ENCODE data around the gene CD4.

DNA sequence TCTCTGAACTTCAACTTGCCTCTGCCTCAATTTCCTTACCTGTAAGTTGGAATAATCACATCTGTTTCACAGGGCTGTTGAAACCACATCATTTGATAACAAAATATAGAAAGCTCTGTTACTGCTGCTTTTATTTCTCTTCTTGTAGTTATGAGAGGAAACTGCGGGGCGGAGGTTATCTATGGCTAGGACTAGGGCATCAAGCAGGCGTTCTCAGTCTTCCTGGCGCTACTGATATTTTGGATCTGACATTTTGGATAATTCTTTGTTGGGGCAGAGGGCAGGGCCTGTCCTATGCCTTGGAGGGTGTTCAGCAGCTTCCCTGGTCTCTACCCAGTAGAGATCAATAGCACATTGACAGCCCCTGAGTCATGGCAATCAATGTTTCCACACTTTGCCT, 42.8 kb downstream of the CD4 start:
- TF ChIP-seq, protein P1, sequence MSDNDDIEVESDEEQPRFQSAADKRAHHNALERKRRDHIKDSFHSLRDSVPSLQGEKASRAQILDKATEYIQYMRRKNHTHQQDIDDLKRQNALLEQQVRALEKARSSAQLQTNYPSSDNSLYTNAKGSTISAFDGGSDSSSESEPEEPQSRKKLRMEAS (IDR thresholded peaks at IDR 0.05; ENCODE audit: low read depth): no peak
- TF ChIP-seq, protein P2, sequence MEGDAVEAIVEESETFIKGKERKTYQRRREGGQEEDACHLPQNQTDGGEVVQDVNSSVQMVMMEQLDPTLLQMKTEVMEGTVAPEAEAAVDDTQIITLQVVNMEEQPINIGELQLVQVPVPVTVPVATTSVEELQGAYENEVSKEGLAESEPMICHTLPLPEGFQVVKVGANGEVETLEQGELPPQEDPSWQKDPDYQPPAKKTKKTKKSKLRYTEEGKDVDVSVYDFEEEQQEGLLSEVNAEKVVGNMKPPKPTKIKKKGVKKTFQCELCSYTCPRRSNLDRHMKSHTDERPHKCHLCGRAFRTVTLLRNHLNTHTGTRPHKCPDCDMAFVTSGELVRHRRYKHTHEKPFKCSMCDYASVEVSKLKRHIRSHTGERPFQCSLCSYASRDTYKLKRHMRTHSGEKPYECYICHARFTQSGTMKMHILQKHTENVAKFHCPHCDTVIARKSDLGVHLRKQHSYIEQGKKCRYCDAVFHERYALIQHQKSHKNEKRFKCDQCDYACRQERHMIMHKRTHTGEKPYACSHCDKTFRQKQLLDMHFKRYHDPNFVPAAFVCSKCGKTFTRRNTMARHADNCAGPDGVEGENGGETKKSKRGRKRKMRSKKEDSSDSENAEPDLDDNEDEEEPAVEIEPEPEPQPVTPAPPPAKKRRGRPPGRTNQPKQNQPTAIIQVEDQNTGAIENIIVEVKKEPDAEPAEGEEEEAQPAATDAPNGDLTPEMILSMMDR (IDR thresholded peaks at IDR 0.05): no peak
- TF ChIP-seq EP300 (IDR thresholded peaks at IDR 0.05; ENCODE audit: borderline replicate concordance in 1 of 2, low read depth in 1 of 2, low read length in 1 of 2): no peak
- no peak for TF ChIP-seq FOXM1 (IDR thresholded peaks at IDR 0.05; ENCODE audit: low read depth)
- TF ChIP-seq RFX5 (IDR thresholded peaks at IDR 0.05; ENCODE audit: low read length): no peak
- no peak for TF ChIP-seq POLR2AphosphoS5 (IDR thresholded peaks at IDR 0.05; ENCODE audit: low read depth, low read length)
- TF ChIP-seq EZH2phosphoT487 (IDR thresholded peaks at IDR 0.05; ENCODE audit: borderline replicate concordance, low read depth): no peak
- TF ChIP-seq, protein P3, sequence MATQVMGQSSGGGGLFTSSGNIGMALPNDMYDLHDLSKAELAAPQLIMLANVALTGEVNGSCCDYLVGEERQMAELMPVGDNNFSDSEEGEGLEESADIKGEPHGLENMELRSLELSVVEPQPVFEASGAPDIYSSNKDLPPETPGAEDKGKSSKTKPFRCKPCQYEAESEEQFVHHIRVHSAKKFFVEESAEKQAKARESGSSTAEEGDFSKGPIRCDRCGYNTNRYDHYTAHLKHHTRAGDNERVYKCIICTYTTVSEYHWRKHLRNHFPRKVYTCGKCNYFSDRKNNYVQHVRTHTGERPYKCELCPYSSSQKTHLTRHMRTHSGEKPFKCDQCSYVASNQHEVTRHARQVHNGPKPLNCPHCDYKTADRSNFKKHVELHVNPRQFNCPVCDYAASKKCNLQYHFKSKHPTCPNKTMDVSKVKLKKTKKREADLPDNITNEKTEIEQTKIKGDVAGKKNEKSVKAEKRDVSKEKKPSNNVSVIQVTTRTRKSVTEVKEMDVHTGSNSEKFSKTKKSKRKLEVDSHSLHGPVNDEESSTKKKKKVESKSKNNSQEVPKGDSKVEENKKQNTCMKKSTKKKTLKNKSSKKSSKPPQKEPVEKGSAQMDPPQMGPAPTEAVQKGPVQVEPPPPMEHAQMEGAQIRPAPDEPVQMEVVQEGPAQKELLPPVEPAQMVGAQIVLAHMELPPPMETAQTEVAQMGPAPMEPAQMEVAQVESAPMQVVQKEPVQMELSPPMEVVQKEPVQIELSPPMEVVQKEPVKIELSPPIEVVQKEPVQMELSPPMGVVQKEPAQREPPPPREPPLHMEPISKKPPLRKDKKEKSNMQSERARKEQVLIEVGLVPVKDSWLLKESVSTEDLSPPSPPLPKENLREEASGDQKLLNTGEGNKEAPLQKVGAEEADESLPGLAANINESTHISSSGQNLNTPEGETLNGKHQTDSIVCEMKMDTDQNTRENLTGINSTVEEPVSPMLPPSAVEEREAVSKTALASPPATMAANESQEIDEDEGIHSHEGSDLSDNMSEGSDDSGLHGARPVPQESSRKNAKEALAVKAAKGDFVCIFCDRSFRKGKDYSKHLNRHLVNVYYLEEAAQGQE (IDR thresholded peaks at IDR 0.05; ENCODE audit: low read depth, low read length): no peak
- no peak for TF ChIP-seq ELF1 (IDR thresholded peaks at IDR 0.05)
